ENCODE data around the gene PRR14.
"Not testable (repeated sequence)": the region's sequence is repeated elsewhere in the genome, so short reads cannot be mapped to it uniquely, and the experiment has no call there.

The PRR14 gene

DNA sequence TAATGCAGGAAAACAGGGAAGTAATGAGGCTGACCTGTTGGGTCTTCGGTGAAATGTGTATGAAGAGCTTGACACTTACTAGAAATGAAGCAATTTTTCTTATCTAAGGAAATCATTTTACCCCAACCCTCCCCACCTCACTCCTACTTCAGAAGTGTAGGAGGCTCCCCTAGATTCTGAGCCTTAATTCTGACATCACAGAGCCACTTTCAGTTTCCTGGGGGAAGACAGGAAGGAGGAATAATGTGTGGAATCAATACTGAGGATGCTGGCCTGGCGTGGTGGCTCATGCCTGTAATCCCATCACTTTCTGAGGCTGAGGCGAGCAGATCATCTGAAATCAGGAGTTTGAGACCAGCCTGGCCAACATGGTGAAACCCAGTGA is 27.8 kb downstream of the PRR14 start:
- TF ChIP-seq, protein P1, sequence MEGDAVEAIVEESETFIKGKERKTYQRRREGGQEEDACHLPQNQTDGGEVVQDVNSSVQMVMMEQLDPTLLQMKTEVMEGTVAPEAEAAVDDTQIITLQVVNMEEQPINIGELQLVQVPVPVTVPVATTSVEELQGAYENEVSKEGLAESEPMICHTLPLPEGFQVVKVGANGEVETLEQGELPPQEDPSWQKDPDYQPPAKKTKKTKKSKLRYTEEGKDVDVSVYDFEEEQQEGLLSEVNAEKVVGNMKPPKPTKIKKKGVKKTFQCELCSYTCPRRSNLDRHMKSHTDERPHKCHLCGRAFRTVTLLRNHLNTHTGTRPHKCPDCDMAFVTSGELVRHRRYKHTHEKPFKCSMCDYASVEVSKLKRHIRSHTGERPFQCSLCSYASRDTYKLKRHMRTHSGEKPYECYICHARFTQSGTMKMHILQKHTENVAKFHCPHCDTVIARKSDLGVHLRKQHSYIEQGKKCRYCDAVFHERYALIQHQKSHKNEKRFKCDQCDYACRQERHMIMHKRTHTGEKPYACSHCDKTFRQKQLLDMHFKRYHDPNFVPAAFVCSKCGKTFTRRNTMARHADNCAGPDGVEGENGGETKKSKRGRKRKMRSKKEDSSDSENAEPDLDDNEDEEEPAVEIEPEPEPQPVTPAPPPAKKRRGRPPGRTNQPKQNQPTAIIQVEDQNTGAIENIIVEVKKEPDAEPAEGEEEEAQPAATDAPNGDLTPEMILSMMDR (IDR thresholded peaks at IDR 0.05; ENCODE audit: insufficient read depth, missing control alignments): no peak
- DNase-seq (ENCODE audit: insufficient read length, low spot score) (no peak), FAIRE-seq (no peak)

DNA sequence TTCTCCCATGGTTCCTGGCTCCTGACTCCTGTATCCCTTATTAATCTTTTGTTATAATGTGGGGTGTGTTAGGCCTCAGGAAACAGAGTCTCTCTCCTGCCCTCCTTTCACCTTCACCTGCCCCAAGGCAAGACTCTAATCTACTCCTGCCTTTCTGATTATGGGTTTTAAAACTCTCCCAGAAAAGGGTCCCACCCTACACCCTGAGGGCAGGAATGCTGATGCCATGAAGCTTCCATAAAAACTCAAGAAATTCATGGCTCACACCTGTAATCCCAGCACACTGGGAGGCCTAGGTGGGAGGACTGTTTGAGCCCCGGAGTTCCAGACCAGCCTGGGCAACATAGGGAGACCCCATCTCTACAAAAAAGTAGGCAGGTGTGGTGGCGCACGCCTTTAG is 29.6 kb downstream of the PRR14 start:
- TF ChIP-seq, protein P1 (IDR thresholded peaks at IDR 0.05; ENCODE audit: insufficient read depth, missing control alignments): no peak
- FAIRE-seq: no peak

DNA sequence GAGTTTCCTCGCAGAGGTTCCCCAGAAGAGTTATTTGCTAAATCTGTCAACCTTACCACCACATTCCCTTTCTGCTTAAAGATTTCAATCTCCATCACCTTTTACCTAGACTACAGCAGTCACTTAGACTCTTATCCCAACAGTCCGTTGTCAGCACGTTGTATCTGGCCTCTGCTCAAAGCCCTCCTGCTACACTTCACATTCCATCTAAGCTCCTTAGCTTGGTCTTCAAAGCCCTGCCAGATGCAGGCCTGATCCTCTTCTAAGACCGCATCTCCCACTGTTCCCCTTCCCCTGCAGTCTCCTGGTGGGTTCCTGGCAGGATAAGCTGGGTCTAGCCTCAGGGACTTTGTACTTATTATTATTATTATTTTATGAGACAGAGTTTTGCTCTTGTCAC is 37.9 kb downstream of the PRR14 start:
- DNase-seq (ENCODE audit: insufficient read length, low spot score): peak; percentile 48
- peak; percentile 25 for FAIRE-seq
- TF ChIP-seq, protein P1 (IDR thresholded peaks at IDR 0.05; ENCODE audit: insufficient read depth, missing control alignments): no peak

More for the DNA sequence above, 29.6 kb downstream of the PRR14 start:
- DNase-seq (ENCODE audit: insufficient read length, low spot score): no peak

DNA sequence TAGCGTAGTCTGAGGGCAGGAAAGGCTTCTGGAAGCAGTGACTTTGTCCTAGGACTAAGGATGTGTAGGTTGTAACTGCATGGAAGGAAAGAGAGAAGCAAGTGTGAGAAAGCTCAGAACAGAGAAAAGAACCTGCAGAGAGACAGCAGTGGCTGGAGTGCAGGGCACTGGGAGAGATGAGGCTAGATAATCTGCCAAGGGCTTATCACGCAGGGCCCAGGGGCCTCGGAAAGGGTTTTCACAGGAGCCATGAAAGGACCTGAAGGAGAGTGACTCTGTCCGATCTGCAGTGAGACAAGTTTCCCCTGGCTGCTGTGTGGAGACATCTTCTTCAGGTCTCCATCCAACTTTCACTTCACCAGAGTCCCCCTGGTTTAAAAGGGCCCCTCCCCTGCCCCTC is 41.1 kb downstream of the PRR14 start:
- DNase-seq (ENCODE audit: insufficient read length, low spot score): no peak
- TF ChIP-seq, protein P1 (IDR thresholded peaks at IDR 0.05; ENCODE audit: insufficient read depth, missing control alignments): no peak
- FAIRE-seq: no peak

DNA sequence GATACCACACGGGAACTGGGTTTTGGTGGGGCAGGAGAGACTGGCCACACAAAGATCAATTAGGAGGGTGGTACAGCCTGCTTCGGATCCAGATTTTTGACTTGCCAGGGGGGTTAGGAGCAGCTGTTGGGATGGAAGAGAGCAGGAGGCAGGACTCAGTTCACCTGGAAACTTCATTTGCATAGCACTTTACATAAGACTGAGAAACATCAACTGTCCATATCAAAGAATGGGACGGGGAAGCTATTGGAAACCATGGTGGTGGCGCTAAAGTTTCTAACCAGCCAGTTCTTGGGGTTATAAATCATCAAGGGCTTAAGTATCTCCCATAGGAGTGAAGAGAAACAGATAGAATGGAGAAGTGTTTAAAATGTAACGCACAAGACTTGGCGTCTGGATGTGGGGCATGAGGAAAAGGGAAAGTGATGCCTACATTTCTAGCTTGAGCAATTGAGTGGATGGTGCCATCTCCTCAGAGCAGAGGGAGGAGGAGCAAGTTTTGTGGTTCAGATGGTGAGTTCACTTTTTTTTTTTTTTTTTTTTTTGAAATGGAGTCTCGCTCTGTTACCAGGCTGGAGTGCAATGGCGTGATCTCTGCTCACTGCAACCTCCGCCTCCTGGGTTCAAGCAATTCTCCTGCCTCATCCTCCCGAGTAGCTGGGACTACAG is 41.8 kb downstream of the PRR14 start:
- no peak for FAIRE-seq
- TF ChIP-seq, protein P1 (IDR thresholded peaks at IDR 0.05; ENCODE audit: insufficient read depth, missing control alignments): no peak
- DNase-seq (ENCODE audit: insufficient read length, low spot score): no peak

DNA sequence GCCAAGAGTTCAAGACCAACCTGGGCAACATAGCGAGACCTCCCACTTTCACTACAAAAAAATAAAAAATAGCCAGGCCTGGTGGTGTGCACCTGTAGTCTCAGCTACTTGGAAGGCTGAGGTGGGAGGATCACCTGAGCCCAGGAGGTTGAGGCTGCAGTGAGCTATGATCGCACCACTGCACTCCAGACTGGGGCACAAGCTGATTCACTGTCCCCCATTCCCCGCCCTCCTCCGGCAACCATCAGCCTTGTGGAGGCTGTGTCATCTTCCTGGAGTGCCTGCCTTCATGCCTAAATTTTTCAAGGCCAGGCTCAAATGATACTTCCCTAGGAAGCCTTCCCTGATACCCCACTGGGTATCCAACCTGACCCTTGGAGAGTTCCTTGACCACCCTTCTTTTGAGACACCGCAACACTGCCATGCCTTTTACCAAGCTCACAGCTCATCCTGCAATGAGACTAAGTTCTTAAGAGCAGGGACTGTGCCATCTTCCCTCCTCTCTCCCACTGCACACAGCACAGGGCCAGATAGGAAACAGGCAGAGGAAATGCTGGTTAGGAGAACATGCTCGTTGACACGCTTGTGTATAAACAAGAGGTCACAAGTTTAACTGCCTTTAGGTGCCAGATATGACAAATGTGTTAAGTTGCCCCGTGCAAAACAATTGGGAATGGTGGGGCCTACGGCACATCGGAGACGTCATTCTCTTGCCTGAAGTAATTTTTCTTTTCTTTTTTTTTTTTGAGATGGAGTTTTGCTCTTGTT is 44.4 kb downstream of the PRR14 start:
- TF ChIP-seq, protein P1 (IDR thresholded peaks at IDR 0.05; ENCODE audit: insufficient read depth, missing control alignments): no peak
- no peak for FAIRE-seq
- no peak for DNase-seq (ENCODE audit: insufficient read length, low spot score)

DNA sequence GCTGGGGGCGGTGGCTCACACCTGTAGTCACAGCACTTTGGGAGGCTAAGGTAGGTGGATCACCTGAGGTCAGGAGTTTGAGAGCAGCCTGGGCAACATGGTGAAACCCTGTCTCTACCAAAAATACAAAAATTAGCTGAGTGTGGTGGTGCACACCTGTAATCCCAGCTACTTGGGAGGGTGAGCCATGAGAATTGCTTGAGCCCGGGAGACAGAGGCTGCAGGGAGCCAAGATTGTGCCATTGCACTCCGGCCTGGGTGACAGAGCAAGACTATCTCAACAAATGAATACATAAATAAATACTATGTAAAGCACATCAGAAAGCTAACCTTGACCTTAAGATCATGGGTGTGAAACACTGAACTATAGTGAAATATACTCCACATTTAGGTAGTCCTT is 45.9 kb downstream of the PRR14 start:
- FAIRE-seq; DNase-seq (ENCODE audit: insufficient read length, low spot score): not testable (repeated sequence)
